NB4 (cell line): ENCODE data around the gene ADM2.
A peak's percentile ranks its signal among the peaks of the same experiment; 100 is the strongest.

ENCODE experiments used
- DNase-seq: peaks from one replicate; pipeline ENCODE4 v3.0.0; 2010; ENCODE audit warnings: low read depth
- H3K4me3 ChIP-seq: one replicate; pipeline ENCODE4 v1.5.1; 2011; ENCODE audit warnings: mild to moderate bottlenecking, low read depth, low read length, moderate library complexity
- CTCF ChIP-seq: IDR thresholded peaks from one replicate; pipeline ENCODE4 v1.5.1; 2012; ENCODE audit warnings: low read depth, low read length
- MAX ChIP-seq: IDR thresholded peaks from 2 replicates; pipeline ENCODE4 v1.6.1; 2011; ENCODE audit warnings: low read depth, low read length
- MYC ChIP-seq: IDR thresholded peaks from 2 replicates; pipeline ENCODE4 v1.6.1; 2011; ENCODE audit warnings: low read depth, low read length
- POLR2A ChIP-seq: IDR thresholded peaks from 2 replicates; pipeline ENCODE4 v1.6.1; 2011; ENCODE audit warnings: mild to moderate bottlenecking; ENCODE audit not compliant: insufficient read length; ENCODE audit errors: extremely low read depth

Gene ADM2

GRCh38 chr22:50524676-50525103 is 43.3 kb downstream of the ADM2 start:
- TF ChIP-seq CTCF (no peak), MYC (no peak), MAX (no peak), POLR2A (no peak)
- peak overlapping the region; percentile 74 for H3K4me3 ChIP-seq
- peak; percentile 58 for DNase-seq

GRCh38 chr22:50525104-50525857 is 43.9 kb downstream of the ADM2 start, which contains the start of gene SCO2:
TSS of gene SCO2 (minus strand) at chr22:50525598. CDS start at chr22:50524411, 1,187 bp downstream.
- peak within 1 kb of the TSS; percentile 74 for H3K4me3 ChIP-seq
- DNase-seq: peak; percentile 97
- peak; percentile 58 for TF ChIP-seq MYC
- peak; percentile 78 for TF ChIP-seq POLR2A
- peak; percentile 36 for TF ChIP-seq CTCF
- TF ChIP-seq MAX: peak; percentile 98

- peak overlapping the region; percentile 74 for H3K4me3 ChIP-seq
- no peak for DNase-seq
- TF ChIP-seq POLR2A (no peak), MAX (no peak), CTCF (no peak), MYC (no peak)
Observed at GRCh38 chr22:50525858-50526107, 44.4 kb downstream of the ADM2 start.

- DNase-seq: peak; percentile 89
- peak overlapping the region; percentile 74 for H3K4me3 ChIP-seq
- peak; percentile 19 for TF ChIP-seq CTCF
- TF ChIP-seq MAX: peak; percentile 22; the same call in 1 of the 2 replicates
- no peak for TF ChIP-seq POLR2A
Observed at GRCh38 chr22:50526108-50526833, 44.9 kb downstream of the ADM2 start.

GRCh38 chr22:50526834-50527801 is 45.8 kb downstream of the ADM2 start:
- H3K4me3 ChIP-seq: peak overlapping the region; percentile 74
- DNase-seq: peak; percentile 90
- TF ChIP-seq MAX: no peak
- no peak for TF ChIP-seq MYC
- no peak for TF ChIP-seq CTCF
- TF ChIP-seq POLR2A: peak; percentile 38
